HTR-8/SVneo (cell line): ENCODE data around the gene ABHD6.
A peak's percentile ranks its signal among the peaks of the same experiment; 100 is the strongest.
"Not testable (repeated sequence)": the region's sequence is repeated elsewhere in the genome, so short reads cannot be mapped to it uniquely, and the experiment has no call there.

ENCODE experiments used
- DNase-seq: peaks from one replicate; pipeline ENCODE4 v3.0.0; 2011; ENCODE audit warnings: low spot score, mixed read lengths; ENCODE audit not compliant: insufficient read length
- FAIRE-seq: peaks from 2 replicates; lab custom pipeline; 2011; peaks lifted over from hg19 to GRCh38; lab: Jason Lieb, UNC

ABHD6 gene

GRCh38 chr3:58207954-58208353 lies 29.6 kb upstream of the ABHD6 start:
- no peak for DNase-seq
- FAIRE-seq: no peak

GRCh38 chr3:58209933-58210332 lies 27.7 kb upstream of the ABHD6 start:
- FAIRE-seq (no peak), DNase-seq (no peak)

- no peak for FAIRE-seq
- DNase-seq: no peak
Measured at GRCh38 chr3:58210761-58211460, 26.7 kb upstream of the ABHD6 start, which contains the start of gene DNASE1L3. Gene DNASE1L3, minus strand, starts transcription at chr3:58210972. Its CDS starts 66 bp downstream, at chr3:58210906.

DNA sequence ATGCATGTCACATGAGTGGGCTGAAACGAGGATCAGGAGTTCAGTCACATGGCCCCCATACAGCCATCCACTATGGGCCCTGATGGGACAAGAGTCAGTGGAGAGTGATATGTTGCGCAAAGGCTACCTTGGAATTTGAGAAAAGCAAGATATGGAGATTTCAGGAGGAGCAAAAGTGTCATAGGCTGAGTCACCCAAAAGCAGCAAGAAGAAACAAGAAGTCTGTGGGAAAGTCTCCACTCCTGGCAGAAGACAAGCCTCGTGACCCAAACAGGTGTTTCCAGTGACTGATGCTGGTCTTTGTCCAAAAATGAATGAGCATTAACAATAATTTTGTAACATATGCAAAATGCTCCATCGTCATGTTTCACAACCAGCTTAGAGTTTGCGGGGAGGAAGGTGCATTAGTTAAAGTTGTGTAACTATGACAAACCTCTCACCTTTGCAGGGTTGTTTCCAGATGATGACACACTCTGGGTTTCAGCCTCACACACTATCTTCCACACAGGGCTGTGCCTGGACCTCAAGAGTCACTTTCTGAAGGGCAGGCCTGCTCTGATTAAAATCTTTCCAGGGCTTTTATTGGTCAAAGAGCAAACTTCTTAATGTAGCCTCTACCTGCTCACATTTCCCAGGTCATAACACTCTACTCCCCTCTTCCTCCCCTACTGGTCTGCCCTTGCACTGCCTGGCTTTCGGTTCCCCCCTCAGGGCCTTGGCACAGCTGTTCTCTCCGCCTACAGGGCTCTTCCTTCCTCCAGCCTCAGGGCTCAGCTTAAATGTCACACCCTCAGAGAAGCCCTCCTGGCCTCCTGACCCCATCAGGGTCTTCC lies 22.9 kb upstream of the ABHD6 start:
- no peak for DNase-seq
- FAIRE-seq: peak; percentile 36

DNA sequence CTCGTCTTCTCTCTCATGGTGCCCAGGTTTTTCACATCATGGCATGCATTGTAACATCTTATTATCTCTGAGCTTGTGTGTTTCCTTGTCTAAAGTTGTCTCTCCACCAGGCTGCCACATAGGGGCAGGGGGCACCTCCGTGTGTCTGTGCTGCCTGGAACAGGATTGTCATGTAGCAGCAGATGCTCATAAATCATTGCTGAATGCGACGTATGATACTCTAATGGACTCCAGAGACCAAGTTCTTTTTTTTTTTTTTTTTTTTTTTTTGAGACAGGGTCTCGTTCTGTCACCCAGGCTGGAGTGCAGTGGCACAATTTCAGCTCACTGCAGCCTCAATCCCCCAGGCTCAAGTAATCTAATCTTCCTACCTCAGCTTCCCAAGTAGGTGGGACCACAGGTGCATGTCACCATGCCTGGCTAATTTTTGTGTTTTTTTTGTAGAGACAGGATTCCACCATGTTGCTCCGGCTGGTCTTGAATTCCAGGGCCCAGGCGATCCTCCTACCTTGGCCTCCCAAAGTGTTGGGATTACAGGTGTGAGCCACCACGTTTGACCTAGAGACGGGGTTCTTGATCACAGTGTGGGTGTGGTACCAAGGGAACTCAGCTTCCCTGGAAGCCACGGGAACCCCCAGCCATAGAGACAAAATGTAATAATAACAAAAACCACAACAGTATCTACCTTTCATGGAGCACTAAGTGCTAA lies 22.1 kb upstream of the ABHD6 start:
- no peak for DNase-seq
- FAIRE-seq: no peak

- DNase-seq: no peak
Measured at GRCh38 chr3:58216496-58217195, 20.9 kb upstream of the ABHD6 start.

DNA sequence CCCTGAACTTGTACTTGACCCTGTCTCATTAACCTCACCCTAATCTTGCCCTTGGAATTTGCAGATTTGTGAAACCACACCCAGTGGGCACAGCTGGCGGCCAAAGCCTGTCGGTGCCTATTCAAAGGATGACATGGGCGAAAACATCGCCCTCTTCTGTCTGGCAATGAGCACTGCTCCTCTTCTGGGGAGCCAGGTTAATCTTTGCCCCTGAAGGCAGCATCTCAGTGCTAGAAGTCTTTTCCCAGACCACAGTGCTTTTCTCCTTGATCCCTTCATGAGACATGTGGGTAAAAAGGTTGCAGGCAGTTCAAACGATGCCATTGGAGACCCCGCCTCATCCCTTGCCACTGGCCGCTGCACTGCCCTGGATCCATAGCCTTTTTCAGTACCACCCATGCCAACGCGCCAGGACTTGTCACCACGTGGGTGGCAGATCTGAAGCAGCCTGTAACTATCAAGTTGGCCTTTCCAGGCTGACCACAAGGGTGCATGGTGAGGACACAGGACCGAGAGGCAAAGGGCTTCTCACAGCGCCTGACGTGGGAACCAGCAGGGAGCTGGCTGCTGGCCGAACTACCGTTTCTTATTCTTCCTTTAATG lies 20.3 kb upstream of the ABHD6 start:
- DNase-seq (peak; percentile 71), FAIRE-seq (peak; percentile 87)

More at GRCh38 chr3:58216496-58217195, 20.9 kb upstream of the ABHD6 start:
- FAIRE-seq: no peak

DNA sequence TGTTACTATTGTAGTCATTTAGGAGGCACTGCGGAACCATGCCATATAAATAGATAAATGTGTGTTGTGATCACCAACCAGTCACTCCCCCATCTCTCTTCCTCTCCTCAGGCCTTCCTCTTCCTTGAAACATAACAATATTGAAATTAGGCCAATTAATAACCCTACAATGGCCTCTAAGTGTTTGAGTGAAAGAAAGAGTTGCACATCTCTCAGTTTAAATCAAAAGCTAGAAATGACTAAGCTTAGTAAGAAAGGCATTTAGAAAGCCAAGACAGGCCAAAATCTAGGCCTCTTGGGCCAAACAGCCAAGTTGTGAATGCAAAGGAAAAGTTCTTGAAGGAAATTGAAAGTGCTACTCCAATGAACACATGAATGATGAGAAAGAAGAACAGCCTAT lies 18.7 kb upstream of the ABHD6 start:
- FAIRE-seq (no peak), DNase-seq (no peak)

DNA sequence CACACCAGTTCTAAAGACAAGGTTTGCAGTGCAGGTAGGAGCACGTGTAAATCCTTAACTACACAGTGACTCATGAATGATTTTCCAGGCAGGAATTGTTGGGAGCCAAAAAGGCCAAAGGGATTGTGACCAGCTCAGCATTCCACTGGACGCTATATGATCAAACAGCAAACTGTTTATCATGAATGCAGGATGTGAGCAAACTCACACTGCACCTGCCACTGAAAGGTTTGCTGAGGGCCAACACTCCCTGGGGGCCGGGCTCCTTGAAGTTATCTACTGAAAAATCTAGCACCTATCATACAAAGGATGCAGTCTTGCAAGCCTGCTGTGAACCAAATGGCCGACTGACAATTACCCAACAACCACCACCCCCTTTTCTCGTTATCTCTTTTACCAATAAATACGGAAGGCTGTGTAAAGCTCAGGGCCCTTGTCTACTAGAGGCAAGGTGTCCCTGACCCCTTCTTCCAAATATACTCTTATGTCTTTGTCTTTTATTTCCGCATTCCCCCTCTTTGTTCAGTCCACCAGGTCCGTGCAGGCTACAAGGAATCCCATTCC lies 15.3 kb upstream of the ABHD6 start:
- FAIRE-seq (no peak), DNase-seq (no peak)

DNA sequence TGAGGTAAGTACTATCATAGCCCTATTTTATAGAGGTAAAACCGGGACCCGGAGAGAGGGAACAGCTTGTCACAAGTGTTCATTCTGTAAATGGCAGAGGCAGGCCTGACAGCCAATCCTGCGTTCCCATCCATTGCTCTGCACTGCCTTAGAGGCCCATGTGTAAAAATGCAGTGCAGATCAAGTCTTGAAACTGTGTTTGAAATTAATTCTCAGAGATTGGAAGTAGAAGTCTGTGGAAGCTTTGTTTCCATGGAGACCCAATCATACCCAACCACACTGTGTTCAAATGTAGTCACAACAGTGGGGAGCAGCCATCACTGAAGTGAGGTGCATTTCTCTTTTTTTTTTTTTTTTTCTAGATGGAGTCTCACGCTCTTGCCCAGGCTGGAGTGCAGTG lies 13.7 kb upstream of the ABHD6 start:
- FAIRE-seq: no peak

GRCh38 chr3:58227933-58228332 lies 9.7 kb upstream of the ABHD6 start:
- not testable (repeated sequence) for FAIRE-seq, DNase-seq

More for the DNA sequence above, 13.7 kb upstream of the ABHD6 start:
- no peak for DNase-seq

DNA sequence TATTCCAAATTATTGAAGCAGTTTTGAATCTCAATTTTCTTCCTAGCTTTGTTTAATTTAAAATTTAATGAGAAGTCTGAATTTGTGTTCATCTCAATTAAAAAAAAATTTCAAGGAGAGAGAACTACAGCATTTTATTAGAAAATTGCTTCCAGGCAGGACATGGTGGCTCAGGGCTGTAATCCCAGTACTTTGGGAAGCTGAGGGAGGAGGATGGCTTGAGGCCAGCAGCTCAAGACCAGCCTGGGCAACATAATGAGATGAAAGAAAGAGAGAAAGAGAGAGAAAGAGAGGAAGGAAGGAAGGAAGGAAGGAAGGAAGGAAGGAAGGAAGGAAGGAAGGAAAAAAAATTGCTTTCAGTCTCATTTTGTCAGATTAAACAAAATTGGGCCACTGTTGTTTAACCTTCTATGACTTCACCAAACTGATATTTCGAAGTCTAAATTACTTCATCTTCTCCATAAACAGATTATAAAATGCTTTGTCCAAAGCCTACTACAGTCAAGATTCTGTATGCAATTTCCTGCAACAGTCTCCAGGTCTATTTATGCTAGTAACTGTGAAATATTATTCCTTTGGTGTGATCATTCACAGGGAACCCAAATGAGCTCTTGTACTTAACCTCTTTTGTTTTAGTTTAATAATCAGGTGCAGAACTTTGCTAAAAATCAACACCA lies 6.6 kb upstream of the ABHD6 start:
- no peak for FAIRE-seq
- no peak for DNase-seq

DNA sequence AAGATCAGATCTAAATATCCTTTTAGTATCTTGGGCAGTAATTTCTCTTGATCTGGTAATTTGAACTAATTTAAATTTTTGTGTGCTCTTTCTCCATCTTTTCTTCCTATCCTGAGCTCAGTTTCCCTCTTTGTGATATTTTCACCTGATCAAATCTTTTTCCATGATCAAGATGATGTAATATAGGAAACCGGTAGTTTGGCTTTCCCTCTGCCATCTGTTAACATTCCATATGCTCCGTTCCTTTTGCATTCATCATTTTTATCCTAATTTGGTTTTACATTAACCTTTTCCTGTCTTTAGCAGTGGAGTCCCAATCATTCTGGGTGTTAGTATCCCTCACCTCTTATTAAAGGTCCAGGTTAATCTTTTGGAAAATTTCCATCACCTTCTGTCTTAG lies 5.9 kb upstream of the ABHD6 start:
- DNase-seq: no peak
- FAIRE-seq: no peak

DNA sequence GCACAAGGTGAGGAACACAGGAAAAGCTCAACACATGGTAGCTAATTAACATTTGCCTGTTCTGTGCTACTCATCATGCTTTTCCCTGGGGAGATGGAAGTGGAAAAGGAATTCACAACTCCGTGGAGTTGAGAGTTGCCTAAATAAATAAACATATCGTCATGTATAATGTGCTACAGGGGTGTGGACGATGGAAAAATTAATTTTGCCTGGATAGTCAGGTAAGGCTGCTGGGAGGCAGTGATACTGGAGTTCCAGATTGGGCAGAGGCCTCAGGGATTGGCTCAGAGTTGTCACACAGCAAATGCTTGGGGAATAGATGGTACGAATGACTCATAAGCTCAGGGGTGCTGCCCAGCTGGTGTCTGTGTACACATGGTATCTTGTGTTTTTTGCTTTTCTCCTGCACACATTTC lies 3.1 kb upstream of the ABHD6 start:
- DNase-seq (no peak), FAIRE-seq (no peak)

DNA sequence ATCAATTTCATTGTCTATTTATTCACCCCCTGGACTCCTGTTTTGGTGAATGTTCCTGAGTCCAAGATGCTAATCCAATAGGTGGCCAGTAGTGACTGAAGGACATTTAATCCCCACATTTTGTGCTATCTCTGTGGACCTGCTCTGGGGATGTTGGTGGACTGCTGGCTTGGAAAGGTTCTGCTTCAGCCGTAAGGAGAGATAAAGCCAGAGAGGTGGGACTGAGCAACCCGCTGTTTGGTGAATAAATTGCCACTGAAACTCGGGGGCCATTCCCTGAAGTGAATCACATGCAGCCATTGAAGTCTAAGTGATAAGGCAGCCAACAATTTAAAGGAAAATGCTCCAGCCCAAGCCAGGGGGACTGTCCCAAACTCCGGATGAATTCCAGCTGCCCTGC lies 1.6 kb upstream of the ABHD6 start:
- no peak for FAIRE-seq

GRCh38 chr3:58236527-58237237 lies 910 bp upstream of the ABHD6 start:
- FAIRE-seq (no peak), DNase-seq (no peak)

More for the DNA sequence above, 1.6 kb upstream of the ABHD6 start:
- no peak for DNase-seq

DNA sequence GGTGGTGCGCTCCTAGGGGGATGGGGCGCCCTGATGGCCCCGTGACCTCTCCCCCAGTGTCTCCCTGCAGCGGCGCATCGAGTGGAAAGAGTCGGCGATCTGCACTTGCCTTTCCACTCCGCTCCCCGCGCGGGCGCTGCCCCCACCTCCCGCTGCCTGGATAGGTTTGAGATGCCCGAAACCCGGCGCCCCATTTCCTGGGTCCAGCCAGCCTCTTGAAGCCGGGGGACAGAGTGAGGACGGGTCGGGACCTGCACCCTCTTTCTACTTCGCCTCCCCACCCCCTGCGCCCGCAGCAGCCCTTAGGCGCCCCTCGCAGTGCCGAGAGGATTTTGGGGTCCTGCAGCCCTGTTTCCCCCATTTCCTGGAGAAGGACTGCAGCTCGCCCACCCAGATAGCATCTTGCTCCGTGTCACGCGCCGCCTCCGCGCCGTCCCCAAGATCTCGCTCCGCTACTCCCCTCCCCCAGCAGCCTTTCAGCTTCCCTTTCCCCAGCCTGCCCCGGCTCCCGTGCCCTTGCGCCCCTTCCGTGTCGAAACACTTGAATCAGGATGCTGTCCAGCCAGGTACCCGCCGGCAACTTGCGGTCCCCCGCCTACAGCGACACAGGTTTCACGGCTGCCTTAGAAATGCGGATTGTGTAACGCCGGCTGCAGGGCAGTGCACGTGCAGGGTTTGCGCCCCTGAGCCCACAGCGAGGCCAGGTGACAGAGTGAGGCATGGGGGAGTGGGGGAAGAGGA lies 519 bp downstream of the ABHD6 start:
- DNase-seq: peak; percentile 37

DNA sequence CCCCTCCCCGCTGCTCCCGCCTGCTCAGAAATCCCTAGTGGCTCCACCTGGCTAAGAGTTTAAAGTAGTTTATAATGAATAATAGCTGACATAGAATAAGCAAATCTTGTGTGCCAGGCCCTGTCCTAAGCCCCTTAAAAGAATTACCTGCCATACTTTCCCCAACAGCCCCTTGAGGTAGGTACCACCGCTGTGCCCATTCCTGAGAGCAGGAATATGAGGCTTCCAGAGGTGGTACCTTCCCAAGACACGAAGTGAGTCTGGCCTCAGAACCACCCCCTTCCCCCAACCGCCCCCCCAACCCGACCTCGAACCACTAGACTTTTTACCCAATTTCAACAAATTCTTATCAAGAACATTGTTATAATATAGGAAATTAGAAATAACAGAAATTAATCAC lies 1.2 kb downstream of the ABHD6 start:
- no peak for DNase-seq
- no peak for FAIRE-seq

More for the DNA sequence above, 519 bp downstream of the ABHD6 start:
- peak; percentile 93 for FAIRE-seq
